ENCODE measurements around the gene SNAP25. TPM values are rescaled to one million over a fixed set of nuclear protein-coding genes. Genes with fewer than 3 reads are reported as not detected.

Gene SNAP25
- total RNA-seq, 2 donors from 2014 or later, result 2.1 to 10.0 TPM

GRCh38 chr20:10336959-10337729 is 118.5 kb downstream of the SNAP25 start:
- Histone ChIP-seq H3K9me3 (no peaks in the 10 kb centered on the region), H3K36me3 (no peaks in the 10 kb centered on the region), H3K27me3 (replicated peaks; ENCODE audit: insufficient read depth) (no peaks in the 10 kb centered on the region), H3K4me1 (replicated peaks) (no peaks in the 10 kb centered on the region), H3K27ac (no peak overlapping the region), H3K4me3 (no peak overlapping the region)
- WGBS, result 84% methylated on average over 2 of the region's 2 CpGs
- TF ChIP-seq CTCF (IDR thresholded peaks at IDR 0.05) (no peak), POLR2AphosphoS5 (IDR thresholded peaks at IDR 0.05) (no peak), POLR2A (IDR thresholded peaks at IDR 0.05) (no peak)
- no peak for DNase-seq (ENCODE audit: low spot score)
- intact Hi-C loops (cut with DNase I), result no loop called here

DNA sequence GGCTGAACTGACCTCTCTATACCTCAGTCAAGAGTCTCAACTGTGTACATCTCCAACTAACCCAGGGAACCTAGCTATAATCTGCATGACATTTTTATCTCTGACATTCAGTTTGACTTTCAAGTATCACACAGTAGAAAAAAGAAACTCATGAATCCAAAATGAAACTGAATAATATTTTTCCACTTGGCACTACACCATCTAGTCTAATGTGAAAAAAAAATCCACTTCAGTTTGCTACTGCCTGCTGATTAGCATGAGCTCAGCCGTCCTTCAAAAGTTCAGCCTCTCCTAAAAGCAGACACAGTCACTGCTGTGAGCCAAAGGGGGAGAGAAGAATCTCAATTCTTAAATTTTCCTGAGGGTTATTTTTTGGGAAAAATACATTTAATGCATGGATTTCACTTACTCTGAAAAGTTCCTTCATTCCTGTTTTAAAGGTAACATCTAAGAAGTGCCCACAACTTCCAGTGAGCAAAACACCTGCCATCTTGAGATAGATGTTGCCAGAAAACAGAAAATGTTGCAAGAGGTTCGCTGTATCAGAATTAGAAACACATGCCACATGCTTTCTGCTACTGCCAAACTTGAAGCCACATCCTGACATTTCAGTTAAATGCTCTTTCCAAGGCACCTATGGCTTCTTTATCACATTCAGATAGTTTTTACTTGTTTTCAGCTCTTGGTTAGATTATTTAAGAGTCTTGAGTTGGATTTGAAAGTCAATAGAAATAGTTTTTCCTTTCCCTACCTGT is 120.0 kb downstream of the SNAP25 start:
- Histone ChIP-seq H3K4me3 (no peak overlapping the region), H3K36me3 (no peaks in the 10 kb centered on the region), H3K27me3 (replicated peaks; ENCODE audit: insufficient read depth) (no peaks in the 10 kb centered on the region), H3K27ac (no peak overlapping the region), H3K4me1 (replicated peaks) (no peaks in the 10 kb centered on the region), H3K9me3 (no peaks in the 10 kb centered on the region)
- TF ChIP-seq CTCF (IDR thresholded peaks at IDR 0.05) (no peak), POLR2A (IDR thresholded peaks at IDR 0.05) (no peak), POLR2AphosphoS5 (IDR thresholded peaks at IDR 0.05) (no peak)
- intact Hi-C loops (cut with DNase I), result no loop called here
- WGBS, result 77% methylated on average over 2 of the region's 2 CpGs
- DNase-seq (ENCODE audit: low spot score), result no peak

DNA sequence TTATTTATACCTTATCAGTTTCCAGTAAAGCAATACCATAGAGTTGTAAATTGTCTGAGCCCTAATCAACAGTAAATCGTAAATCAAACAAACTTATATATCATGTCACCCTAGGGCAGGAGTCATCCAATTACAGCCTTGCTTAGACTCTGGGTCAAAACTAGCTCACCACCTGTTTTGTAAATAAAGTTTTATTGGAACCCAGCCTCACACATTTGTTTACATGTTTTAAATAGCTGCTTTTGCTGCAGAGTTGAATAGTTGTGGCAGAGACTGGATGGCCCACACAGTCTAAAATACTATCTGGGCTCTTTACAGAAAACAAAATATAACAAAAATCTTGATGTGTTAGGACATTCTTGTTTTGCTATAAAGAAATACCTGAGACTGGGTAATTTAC is 121.0 kb downstream of the SNAP25 start:
- intact Hi-C loops (cut with DNase I), result no loop called here
- WGBS, result 100% methylated on average over 1 of the region's 1 CpG
- no peak for DNase-seq (ENCODE audit: low spot score)
- H3K36me3 ChIP-seq, result no peaks in the 10 kb centered on the region
- H3K27ac ChIP-seq, result no peak overlapping the region
- no peaks in the 10 kb centered on the region for H3K27me3 ChIP-seq (replicated peaks; ENCODE audit: insufficient read depth)
- no peak overlapping the region for H3K4me3 ChIP-seq
- no peaks in the 10 kb centered on the region for H3K4me1 ChIP-seq (replicated peaks)
- TF ChIP-seq CTCF (IDR thresholded peaks at IDR 0.05), result no peak
- no peak for TF ChIP-seq POLR2AphosphoS5 (IDR thresholded peaks at IDR 0.05)
- no peaks in the 10 kb centered on the region for H3K9me3 ChIP-seq

DNA sequence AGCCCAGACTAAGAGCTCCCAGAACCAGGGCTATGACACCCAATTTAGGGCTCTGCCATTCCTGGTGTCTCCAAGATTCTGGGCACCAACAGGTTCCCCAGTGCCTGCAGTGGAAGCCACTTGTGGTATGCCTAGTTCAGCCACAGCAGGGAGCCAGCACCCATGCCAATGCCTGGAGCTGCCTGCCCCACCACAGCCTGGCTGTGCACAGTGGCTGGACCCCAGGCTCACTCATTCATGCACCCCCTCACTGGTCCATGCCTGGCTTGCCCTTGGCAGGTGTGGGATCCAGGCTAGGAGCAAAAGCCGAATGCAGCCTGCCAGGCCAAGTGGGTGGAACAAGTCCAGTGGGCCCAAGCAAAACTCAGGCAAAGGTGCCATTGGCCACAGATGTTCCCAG is 123.5 kb downstream of the SNAP25 start:
- H3K4me1 ChIP-seq (replicated peaks), result no peaks in the 10 kb centered on the region
- H3K9me3 ChIP-seq, result no peaks in the 10 kb centered on the region
- H3K36me3 ChIP-seq, result no peaks in the 10 kb centered on the region
- no peak for TF ChIP-seq CTCF (IDR thresholded peaks at IDR 0.05)
- no peak for TF ChIP-seq POLR2A (IDR thresholded peaks at IDR 0.05)
- no peak for TF ChIP-seq POLR2AphosphoS5 (IDR thresholded peaks at IDR 0.05)
- no peaks in the 10 kb centered on the region for H3K27me3 ChIP-seq (replicated peaks; ENCODE audit: insufficient read depth)
- no peak overlapping the region for H3K4me3 ChIP-seq
- intact Hi-C loops (cut with DNase I), result no loop called here
- no peak overlapping the region for H3K27ac ChIP-seq
- DNase-seq (ENCODE audit: low spot score), result no peak
- WGBS, result 89% methylated on average over 1 of the region's 1 CpG
